Panc1 (cell line): Measurements from ENCODE around the gene SERPINA3. TPM values are rescaled to one million over a fixed set of nuclear protein-coding genes. Genes with fewer than 3 reads are reported as not detected.

Source experiments
- ATAC-seq: fragments of 200-7000 bp; cut with Tn5 transposase; 2 replicates; pipeline ENCODE4 v1.9.1; 2020; ENCODE audit warnings: mild to moderate bottlenecking, moderate library complexity
- BruUV-seq: library from RNA; stranded (reverse); fragments of 400-500 nt; replicated peaks from 2 replicates; lab custom pipeline; 2021; lab: Mats Ljungman, UMichigan
- CTCF ChIA-PET: fragments of 300-600 bp; sonication (Branson Sonifier 250); formaldehyde crosslinking; loops from one replicate; lab custom pipeline; 2022; ENCODE audit warnings: antibody characterized with exemption; lab: Charles Lee
- POLR2A ChIA-PET: fragments of 300-600 bp; sonication (Branson Sonifier 250); formaldehyde crosslinking; loops from one replicate; lab custom pipeline; 2022; ENCODE audit warnings: antibody characterized with exemption; lab: Charles Lee
- DNase-seq: peaks from one replicate; pipeline ENCODE4 v3.0.0-alpha.2; 2010; ENCODE audit warnings: low read depth, low spot score
- H3K27ac ChIP-seq: 2 replicates; pipeline ENCODE4 v1.5.1; 2011; ENCODE audit warnings: mild to moderate bottlenecking, low read length, inconsistent platforms
- H3K27me3 ChIP-seq: fragments of 200-500 bp; sonication (Bioruptor generic); 2 replicates; pipeline ENCODE4 v1.6.0; 2014; ENCODE audit warnings: low read length, inconsistent platforms; ENCODE audit not compliant: control insufficient read depth, insufficient read depth
- H3K36me3 ChIP-seq: fragments of 200-500 bp; sonication (Bioruptor generic); 2 replicates; pipeline ENCODE4 v1.5.1; 2014; ENCODE audit warnings: inconsistent platforms, mild to moderate bottlenecking, low read length, moderate library complexity; ENCODE audit not compliant: control insufficient read depth, insufficient read depth
- H3K4me1 ChIP-seq: 2 replicates; pipeline ENCODE4 v1.5.1; 2011; ENCODE audit warnings: inconsistent platforms, mild to moderate bottlenecking, low read length, moderate library complexity; ENCODE audit not compliant: control insufficient read depth, insufficient read depth
- H3K4me3 ChIP-seq, 2 experiments: 2 replicates each; pipeline ENCODE4 v1.5.1; 2011 to 2012; ENCODE audit warnings: low read depth in 2 of 2, low read length in 2 of 2, mild to moderate bottlenecking in 2 of 2, inconsistent platforms in 1 of 2, moderate library complexity in 1 of 2
- H3K9me3 ChIP-seq: fragments of 200-500 bp; sonication (Bioruptor generic); 2 replicates; pipeline ENCODE4 v1.5.1; 2014; ENCODE audit warnings: low read depth, mild to moderate bottlenecking, inconsistent platforms, low read length, moderate library complexity; ENCODE audit not compliant: control insufficient read depth, insufficient read depth
- POLR2AphosphoS5 ChIP-seq: IDR thresholded peaks from 2 replicates; pipeline ENCODE4 v1.6.1; 2012; ENCODE audit warnings: mild to moderate bottlenecking, low read depth, low read length, moderate library complexity
- SIN3A ChIP-seq: IDR thresholded peaks from 2 replicates; pipeline ENCODE4 v1.6.1; 2012; ENCODE audit warnings: low read depth, mild to moderate bottlenecking, low read length, moderate library complexity, borderline replicate concordance; ENCODE audit not compliant: insufficient read depth
- TCF7L2 ChIP-seq: IDR thresholded peaks from 2 replicates; pipeline ENCODE4 v1.6.1; 2011; ENCODE audit warnings: mild to moderate bottlenecking, low read depth, low read length, inconsistent platforms
- in situ Hi-C: cut with HindIII; loops from 2 replicates; pipeline ENCODE4 v1.10.0; 2016; ENCODE audit warnings: low sequenced_read_pairs, low pct_unique_long_range_greater_than_20kb
- intact Hi-C: fragments of 100-400 bp; cut with micrococcal nuclease; formaldehyde crosslinking; loops from one replicate; pipeline ENCODE4 v1.10.0; 2022; ENCODE audit not compliant: unreplicated experiment
- total RNA-seq: library from RNA; stranded (reverse); gene quantifications from one replicate; pipeline ENCODE4 v1.2.1, GENCODE V29; 2021; ENCODE audit not compliant: unreplicated experiment
- TF ChIP-seq, protein P1 (sequence below), 2 experiments: IDR thresholded peaks; 2 replicates each; pipeline ENCODE4 v1.6.1; 2011 to 2012; ENCODE audit warnings: low read depth in 2 of 2, control low read depth in 1 of 2, low read length in 1 of 2, mild to moderate bottlenecking in 1 of 2, moderate library complexity in 1 of 2; ENCODE audit not compliant: insufficient read depth in 1 of 2
- TF ChIP-seq, protein P2 (sequence below): fragments of 450-650 bp; IDR thresholded peaks from 2 replicates; pipeline ENCODE4 v1.5.1; 2017; ENCODE audit warnings: mild to moderate bottlenecking

SERPINA3 gene
- total RNA-seq, 1 experiment from 2014 or later = 5.7 TPM

DNA sequence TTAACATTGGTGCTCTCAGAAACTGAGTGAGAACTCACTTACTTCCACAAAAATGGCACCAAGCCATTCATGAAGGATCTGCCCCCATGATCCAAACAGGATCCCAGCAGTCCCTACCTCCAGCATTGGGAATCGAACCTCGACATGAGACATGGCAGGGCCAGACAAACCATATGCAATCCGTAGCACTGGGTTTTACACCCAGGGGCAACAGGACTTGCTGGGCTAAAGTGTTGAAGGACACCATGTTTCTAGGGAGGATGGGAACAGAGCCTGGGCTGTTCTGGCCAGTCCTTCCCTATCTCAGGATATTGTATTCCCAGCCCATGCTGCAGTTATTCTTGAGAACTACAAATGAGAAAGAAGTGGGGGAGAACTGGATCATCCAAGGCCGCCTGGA is 36.6 kb downstream of the SERPINA3 start:
- no peaks in the 10 kb centered on the region for H3K4me1 ChIP-seq
- in situ Hi-C loops = no loop called here
- ChIA-PET CTCF (no interaction called here), POLR2A (no interaction called here)
- no peaks in the 10 kb centered on the region for H3K27me3 ChIP-seq
- BruUV-seq = no TSS peak
- H3K36me3 ChIP-seq = no peaks in the 10 kb centered on the region
- H3K4me3 ChIP-seq = no peak overlapping the region
- H3K27ac ChIP-seq = no peak overlapping the region
- intact Hi-C loops = no loop called here
- TF ChIP-seq, protein P1, sequence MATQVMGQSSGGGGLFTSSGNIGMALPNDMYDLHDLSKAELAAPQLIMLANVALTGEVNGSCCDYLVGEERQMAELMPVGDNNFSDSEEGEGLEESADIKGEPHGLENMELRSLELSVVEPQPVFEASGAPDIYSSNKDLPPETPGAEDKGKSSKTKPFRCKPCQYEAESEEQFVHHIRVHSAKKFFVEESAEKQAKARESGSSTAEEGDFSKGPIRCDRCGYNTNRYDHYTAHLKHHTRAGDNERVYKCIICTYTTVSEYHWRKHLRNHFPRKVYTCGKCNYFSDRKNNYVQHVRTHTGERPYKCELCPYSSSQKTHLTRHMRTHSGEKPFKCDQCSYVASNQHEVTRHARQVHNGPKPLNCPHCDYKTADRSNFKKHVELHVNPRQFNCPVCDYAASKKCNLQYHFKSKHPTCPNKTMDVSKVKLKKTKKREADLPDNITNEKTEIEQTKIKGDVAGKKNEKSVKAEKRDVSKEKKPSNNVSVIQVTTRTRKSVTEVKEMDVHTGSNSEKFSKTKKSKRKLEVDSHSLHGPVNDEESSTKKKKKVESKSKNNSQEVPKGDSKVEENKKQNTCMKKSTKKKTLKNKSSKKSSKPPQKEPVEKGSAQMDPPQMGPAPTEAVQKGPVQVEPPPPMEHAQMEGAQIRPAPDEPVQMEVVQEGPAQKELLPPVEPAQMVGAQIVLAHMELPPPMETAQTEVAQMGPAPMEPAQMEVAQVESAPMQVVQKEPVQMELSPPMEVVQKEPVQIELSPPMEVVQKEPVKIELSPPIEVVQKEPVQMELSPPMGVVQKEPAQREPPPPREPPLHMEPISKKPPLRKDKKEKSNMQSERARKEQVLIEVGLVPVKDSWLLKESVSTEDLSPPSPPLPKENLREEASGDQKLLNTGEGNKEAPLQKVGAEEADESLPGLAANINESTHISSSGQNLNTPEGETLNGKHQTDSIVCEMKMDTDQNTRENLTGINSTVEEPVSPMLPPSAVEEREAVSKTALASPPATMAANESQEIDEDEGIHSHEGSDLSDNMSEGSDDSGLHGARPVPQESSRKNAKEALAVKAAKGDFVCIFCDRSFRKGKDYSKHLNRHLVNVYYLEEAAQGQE (IDR thresholded peaks at IDR 0.05; ENCODE audit: insufficient read depth in 1 of 2, low read depth in 2 of 2, low read length in 1 of 2) = no peak
- TF ChIP-seq TCF7L2 = no peak
- TF ChIP-seq SIN3A = no peak
- TF ChIP-seq, protein P2, sequence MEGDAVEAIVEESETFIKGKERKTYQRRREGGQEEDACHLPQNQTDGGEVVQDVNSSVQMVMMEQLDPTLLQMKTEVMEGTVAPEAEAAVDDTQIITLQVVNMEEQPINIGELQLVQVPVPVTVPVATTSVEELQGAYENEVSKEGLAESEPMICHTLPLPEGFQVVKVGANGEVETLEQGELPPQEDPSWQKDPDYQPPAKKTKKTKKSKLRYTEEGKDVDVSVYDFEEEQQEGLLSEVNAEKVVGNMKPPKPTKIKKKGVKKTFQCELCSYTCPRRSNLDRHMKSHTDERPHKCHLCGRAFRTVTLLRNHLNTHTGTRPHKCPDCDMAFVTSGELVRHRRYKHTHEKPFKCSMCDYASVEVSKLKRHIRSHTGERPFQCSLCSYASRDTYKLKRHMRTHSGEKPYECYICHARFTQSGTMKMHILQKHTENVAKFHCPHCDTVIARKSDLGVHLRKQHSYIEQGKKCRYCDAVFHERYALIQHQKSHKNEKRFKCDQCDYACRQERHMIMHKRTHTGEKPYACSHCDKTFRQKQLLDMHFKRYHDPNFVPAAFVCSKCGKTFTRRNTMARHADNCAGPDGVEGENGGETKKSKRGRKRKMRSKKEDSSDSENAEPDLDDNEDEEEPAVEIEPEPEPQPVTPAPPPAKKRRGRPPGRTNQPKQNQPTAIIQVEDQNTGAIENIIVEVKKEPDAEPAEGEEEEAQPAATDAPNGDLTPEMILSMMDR = no peak
- no peak for TF ChIP-seq POLR2AphosphoS5
- H3K9me3 ChIP-seq = no peaks in the 10 kb centered on the region
- DNase-seq (no peak), ATAC-seq (no peak)

DNA sequence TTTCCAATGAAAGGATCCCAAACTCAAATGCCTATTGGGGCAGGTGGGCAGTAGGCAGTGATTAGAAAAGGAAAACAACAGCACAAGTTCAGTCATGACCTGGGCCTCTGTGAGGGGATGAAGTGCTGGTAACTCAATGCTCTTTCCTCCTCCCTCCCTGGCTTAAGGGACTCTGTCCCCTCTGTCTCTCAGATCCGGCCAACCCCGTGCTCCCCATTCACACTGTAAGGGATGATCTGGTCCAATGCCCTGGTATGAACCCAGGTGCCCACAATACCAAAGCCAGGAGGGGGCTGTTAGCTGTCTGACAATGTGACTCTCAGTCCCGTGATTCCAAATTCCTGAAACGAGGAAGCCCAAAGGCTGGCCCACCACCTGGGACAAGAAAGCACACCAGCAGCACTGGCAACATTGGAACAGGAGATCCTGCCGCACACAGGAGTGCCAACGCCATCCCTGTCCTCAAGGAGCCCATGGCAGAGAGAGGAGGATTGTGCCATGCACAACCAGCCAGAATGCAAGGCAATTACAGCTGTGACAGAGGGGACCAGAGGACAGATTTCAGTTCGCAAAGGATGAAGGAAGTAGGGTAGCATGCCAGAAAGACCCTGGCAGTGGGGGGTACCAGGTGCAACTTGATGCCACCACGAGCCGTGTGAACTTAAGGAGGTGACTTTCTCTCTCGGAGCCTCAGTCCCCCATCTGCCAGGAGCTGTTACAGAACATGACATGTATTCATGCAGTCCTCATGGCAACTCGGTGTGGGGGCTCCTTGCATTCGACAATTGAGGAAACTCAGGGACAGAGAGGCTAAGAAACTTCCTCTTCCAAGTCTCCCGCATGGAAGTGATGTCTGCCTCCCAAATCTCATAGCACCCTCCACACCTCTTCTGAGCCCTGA is 37.6 kb downstream of the SERPINA3 start:
- no peaks in the 10 kb centered on the region for H3K36me3 ChIP-seq
- H3K27ac ChIP-seq = no peak overlapping the region
- in situ Hi-C loops = no loop called here
- H3K9me3 ChIP-seq = no peaks in the 10 kb centered on the region
- H3K27me3 ChIP-seq = no peaks in the 10 kb centered on the region
- no TSS peak for BruUV-seq
- ATAC-seq (no peak), DNase-seq (no peak)
- POLR2A ChIA-PET = interaction anchor here (0.7 kb wide), 1 partner anchor 234 kb away, joined by 3 read pairs; no protein-coding TSS in a partner anchor
- intact Hi-C loops = no loop called here
- H3K4me3 ChIP-seq = no peak overlapping the region
- TF ChIP-seq TCF7L2 (no peak), POLR2AphosphoS5 (no peak), SIN3A (no peak)
- TF ChIP-seq, protein P2 = no peak
- TF ChIP-seq, protein P1 (IDR thresholded peaks at IDR 0.05; ENCODE audit: insufficient read depth in 1 of 2, low read depth in 2 of 2, low read length in 1 of 2) = no peak
- H3K4me1 ChIP-seq = no peaks in the 10 kb centered on the region
- CTCF ChIA-PET = no interaction called here
